ENCODE results near the gene ANGPTL7. TPM values are rescaled to one million over a fixed set of nuclear protein-coding genes. Genes with fewer than 3 reads are reported as not detected.

ANGPTL7 gene
- total RNA-seq, 1 experiment from 2014 or later: not detected

DNA sequence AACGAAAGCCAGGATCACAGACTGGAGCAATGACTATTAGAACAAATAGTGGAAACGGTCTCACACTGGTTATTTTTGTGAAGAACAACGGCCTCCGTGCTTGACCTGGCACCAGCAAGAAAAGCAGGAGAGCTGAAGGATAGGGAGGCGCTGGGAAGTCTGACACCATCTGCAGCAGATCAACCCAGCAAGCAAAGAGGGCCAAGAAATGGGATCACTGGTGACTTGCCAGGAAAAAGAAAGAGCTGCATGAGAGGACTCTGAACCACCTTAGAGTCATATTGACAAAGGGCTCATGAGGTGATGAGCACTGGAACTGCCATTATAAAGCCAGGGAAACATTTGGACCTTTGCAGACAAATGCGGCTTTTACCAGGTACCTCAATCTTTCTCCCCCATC is 48.2 kb downstream of the ANGPTL7 start:
- Mint-ChIP-seq H3K4me1 (no peaks in the 10 kb centered on the region), H3K4me3 (no peak overlapping the region), H3K27ac (no peak overlapping the region), H3K27me3 (ENCODE audit: low read depth) (no peaks in the 10 kb centered on the region), H3K36me3 (peaks cover 61% of the 10 kb centered on the region), H3K9me3 (no peaks in the 10 kb centered on the region)
- ChIA-PET CTCF (interaction anchor here (0.6 to 1.0 kb wide), 2 partner anchors 103 to 111 kb away, joined by 3 to 4 read pairs; no protein-coding TSS in a partner anchor), POLR2A (no interaction called here)
- TF ChIP-seq, protein P1, sequence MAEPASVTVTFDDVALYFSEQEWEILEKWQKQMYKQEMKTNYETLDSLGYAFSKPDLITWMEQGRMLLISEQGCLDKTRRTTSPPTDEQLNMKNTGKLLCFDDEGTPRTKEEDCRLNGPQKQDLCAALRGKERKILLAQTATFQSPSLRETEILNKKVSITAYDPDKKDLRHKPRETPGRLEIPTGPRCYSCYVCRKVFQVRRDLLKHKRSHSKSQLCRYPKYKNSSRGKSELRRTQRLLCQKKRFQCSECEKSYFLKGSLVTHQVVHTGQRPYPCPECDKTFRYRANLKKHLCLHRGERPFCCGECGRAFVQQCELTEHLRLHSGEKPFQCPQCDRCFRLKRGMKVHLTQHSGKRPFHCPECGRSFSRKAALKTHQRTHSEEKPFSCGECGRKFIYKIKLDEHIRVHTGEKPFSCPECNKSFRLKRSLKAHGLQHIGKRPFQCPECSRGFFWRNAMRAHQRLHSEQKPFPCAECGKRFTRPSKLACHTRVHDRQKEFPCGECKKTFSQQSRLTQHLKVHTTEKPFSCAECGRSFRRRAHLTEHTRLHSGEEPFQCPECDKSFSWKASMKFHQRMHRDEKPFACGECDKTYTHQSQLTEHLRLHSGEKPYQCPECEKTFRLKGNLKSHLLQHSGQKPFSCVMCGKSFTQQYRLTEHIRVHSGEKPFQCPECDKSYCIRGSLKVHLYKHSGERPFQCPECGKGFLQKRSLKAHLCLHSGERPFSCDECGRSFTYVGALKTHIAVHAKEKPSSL (CRISPR knock-in tag; conservative IDR thresholded peaks at IDR 0.05): no peak
- TF ChIP-seq, protein P2, sequence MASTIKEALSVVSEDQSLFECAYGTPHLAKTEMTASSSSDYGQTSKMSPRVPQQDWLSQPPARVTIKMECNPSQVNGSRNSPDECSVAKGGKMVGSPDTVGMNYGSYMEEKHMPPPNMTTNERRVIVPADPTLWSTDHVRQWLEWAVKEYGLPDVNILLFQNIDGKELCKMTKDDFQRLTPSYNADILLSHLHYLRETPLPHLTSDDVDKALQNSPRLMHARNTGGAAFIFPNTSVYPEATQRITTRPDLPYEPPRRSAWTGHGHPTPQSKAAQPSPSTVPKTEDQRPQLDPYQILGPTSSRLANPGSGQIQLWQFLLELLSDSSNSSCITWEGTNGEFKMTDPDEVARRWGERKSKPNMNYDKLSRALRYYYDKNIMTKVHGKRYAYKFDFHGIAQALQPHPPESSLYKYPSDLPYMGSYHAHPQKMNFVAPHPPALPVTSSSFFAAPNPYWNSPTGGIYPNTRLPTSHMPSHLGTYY (CRISPR knock-in tag; IDR thresholded peaks at IDR 0.05): no peak
- no peak for TF ChIP-seq ZNF317 (CRISPR knock-in tag; IDR thresholded peaks at IDR 0.05; ENCODE audit: borderline replicate concordance, low read depth)
- TF ChIP-seq, protein P3, sequence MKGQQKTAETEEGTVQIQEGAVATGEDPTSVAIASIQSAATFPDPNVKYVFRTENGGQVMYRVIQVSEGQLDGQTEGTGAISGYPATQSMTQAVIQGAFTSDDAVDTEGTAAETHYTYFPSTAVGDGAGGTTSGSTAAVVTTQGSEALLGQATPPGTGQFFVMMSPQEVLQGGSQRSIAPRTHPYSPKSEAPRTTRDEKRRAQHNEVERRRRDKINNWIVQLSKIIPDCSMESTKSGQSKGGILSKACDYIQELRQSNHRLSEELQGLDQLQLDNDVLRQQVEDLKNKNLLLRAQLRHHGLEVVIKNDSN (CRISPR knock-in tag; IDR thresholded peaks at IDR 0.05): no peak
- no peak for TF ChIP-seq HMGA2 (CRISPR knock-in tag; IDR thresholded peaks at IDR 0.05)
- TF ChIP-seq, protein P4, sequence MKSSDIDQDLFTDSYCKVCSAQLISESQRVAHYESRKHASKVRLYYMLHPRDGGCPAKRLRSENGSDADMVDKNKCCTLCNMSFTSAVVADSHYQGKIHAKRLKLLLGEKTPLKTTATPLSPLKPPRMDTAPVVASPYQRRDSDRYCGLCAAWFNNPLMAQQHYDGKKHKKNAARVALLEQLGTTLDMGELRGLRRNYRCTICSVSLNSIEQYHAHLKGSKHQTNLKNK (CRISPR knock-in tag; IDR thresholded peaks at IDR 0.05): no peak
- TF ChIP-seq, protein P5, sequence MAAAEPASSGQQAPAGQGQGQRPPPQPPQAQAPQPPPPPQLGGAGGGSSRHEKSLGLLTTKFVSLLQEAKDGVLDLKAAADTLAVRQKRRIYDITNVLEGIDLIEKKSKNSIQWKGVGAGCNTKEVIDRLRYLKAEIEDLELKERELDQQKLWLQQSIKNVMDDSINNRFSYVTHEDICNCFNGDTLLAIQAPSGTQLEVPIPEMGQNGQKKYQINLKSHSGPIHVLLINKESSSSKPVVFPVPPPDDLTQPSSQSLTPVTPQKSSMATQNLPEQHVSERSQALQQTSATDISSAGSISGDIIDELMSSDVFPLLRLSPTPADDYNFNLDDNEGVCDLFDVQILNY (CRISPR knock-in tag; IDR thresholded peaks at IDR 0.05): no peak
- TF ChIP-seq NR1H2 (CRISPR knock-in tag; IDR thresholded peaks at IDR 0.05): no peak
- TF ChIP-seq, protein P6, sequence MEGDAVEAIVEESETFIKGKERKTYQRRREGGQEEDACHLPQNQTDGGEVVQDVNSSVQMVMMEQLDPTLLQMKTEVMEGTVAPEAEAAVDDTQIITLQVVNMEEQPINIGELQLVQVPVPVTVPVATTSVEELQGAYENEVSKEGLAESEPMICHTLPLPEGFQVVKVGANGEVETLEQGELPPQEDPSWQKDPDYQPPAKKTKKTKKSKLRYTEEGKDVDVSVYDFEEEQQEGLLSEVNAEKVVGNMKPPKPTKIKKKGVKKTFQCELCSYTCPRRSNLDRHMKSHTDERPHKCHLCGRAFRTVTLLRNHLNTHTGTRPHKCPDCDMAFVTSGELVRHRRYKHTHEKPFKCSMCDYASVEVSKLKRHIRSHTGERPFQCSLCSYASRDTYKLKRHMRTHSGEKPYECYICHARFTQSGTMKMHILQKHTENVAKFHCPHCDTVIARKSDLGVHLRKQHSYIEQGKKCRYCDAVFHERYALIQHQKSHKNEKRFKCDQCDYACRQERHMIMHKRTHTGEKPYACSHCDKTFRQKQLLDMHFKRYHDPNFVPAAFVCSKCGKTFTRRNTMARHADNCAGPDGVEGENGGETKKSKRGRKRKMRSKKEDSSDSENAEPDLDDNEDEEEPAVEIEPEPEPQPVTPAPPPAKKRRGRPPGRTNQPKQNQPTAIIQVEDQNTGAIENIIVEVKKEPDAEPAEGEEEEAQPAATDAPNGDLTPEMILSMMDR (IDR thresholded peaks at IDR 0.05): no peak
- no peak for TF ChIP-seq GABPB1 (CRISPR knock-in tag; IDR thresholded peaks at IDR 0.05)
- TF ChIP-seq GTF2I (CRISPR knock-in tag; conservative IDR thresholded peaks at IDR 0.05): no peak
- DNase-seq (ENCODE audit: low spot score) (no peak), ATAC-seq (no peak)

DNA sequence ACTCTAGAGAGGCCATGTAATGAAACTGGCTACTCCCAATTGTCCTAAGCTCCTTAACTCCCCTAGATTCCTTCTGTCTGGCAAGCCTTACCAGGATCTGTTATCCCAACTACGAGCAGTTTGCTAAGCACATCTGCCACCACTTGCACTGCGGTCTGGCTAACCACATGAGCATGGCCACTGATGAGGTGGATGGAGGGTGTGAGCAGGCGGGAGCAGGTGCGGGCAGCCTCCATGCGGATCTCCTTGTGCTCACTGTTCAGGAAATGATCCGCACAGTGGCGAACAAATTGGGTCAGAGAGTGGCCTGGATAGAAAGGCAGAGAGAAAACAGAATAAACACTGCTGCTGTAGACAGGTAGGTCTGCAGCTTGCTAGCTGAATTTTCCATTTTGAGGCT is 49.2 kb downstream of the ANGPTL7 start:
- no peaks in the 10 kb centered on the region for H3K9me3 Mint-ChIP-seq
- H3K36me3 Mint-ChIP-seq: peaks cover 61% of the 10 kb centered on the region
- no peaks in the 10 kb centered on the region for H3K27me3 Mint-ChIP-seq (ENCODE audit: low read depth)
- H3K4me3 Mint-ChIP-seq: no peak overlapping the region
- ChIA-PET POLR2A (no interaction called here), CTCF (interaction anchor here (1.0 kb wide), 1 partner anchor 110 kb away, joined by 3 read pairs; no protein-coding TSS in a partner anchor)
- no peak for ATAC-seq
- no peak overlapping the region for H3K27ac Mint-ChIP-seq
- no peak for DNase-seq (ENCODE audit: low spot score)
- no peaks in the 10 kb centered on the region for H3K4me1 Mint-ChIP-seq
- TF ChIP-seq JUN (CRISPR knock-in tag; IDR thresholded peaks at IDR 0.05) (no peak), NFATC4 (CRISPR knock-in tag; IDR thresholded peaks at IDR 0.05) (no peak), PRRX2 (CRISPR knock-in tag; IDR thresholded peaks at IDR 0.05) (no peak), NFYB (CRISPR knock-in tag; conservative IDR thresholded peaks at IDR 0.05; ENCODE audit: low read depth) (no peak), OVOL2 (CRISPR knock-in tag; IDR thresholded peaks at IDR 0.05; ENCODE audit: borderline replicate concordance) (no peak), RORB (CRISPR knock-in tag; IDR thresholded peaks at IDR 0.05) (no peak), ZNF416 (CRISPR knock-in tag; IDR thresholded peaks at IDR 0.05) (no peak), SMAD4 (CRISPR knock-in tag; IDR thresholded peaks at IDR 0.05) (no peak)
- TF ChIP-seq, protein P7, sequence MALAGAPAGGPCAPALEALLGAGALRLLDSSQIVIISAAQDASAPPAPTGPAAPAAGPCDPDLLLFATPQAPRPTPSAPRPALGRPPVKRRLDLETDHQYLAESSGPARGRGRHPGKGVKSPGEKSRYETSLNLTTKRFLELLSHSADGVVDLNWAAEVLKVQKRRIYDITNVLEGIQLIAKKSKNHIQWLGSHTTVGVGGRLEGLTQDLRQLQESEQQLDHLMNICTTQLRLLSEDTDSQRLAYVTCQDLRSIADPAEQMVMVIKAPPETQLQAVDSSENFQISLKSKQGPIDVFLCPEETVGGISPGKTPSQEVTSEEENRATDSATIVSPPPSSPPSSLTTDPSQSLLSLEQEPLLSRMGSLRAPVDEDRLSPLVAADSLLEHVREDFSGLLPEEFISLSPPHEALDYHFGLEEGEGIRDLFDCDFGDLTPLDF (CRISPR knock-in tag; IDR thresholded peaks at IDR 0.05): no peak
- TF ChIP-seq, protein P3 (CRISPR knock-in tag; IDR thresholded peaks at IDR 0.05): no peak
- TF ChIP-seq, protein P8, sequence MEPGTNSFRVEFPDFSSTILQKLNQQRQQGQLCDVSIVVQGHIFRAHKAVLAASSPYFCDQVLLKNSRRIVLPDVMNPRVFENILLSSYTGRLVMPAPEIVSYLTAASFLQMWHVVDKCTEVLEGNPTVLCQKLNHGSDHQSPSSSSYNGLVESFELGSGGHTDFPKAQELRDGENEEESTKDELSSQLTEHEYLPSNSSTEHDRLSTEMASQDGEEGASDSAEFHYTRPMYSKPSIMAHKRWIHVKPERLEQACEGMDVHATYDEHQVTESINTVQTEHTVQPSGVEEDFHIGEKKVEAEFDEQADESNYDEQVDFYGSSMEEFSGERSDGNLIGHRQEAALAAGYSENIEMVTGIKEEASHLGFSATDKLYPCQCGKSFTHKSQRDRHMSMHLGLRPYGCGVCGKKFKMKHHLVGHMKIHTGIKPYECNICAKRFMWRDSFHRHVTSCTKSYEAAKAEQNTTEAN (CRISPR knock-in tag; IDR thresholded peaks at IDR 0.05): no peak
- TF ChIP-seq, protein P5 (CRISPR knock-in tag; IDR thresholded peaks at IDR 0.05): no peak
- TF ChIP-seq, protein P9, sequence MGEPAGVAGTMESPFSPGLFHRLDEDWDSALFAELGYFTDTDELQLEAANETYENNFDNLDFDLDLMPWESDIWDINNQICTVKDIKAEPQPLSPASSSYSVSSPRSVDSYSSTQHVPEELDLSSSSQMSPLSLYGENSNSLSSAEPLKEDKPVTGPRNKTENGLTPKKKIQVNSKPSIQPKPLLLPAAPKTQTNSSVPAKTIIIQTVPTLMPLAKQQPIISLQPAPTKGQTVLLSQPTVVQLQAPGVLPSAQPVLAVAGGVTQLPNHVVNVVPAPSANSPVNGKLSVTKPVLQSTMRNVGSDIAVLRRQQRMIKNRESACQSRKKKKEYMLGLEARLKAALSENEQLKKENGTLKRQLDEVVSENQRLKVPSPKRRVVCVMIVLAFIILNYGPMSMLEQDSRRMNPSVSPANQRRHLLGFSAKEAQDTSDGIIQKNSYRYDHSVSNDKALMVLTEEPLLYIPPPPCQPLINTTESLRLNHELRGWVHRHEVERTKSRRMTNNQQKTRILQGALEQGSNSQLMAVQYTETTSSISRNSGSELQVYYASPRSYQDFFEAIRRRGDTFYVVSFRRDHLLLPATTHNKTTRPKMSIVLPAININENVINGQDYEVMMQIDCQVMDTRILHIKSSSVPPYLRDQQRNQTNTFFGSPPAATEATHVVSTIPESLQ (CRISPR knock-in tag; IDR thresholded peaks at IDR 0.05): no peak

Measured in WTC11 (cell line).